Measurements from ENCODE around the gene SP8.

The SP8 gene

GRCh38 chr7:20749906-20750305, 36.8 kb downstream of the SP8 start:
- no peak overlapping the region for H3K4me3 Mint-ChIP-seq
- H3K27me3 Mint-ChIP-seq, result peaks cover 8% of the 10 kb centered on the region
- no peaks in the 10 kb centered on the region for H3K9me3 Mint-ChIP-seq
- DNase-seq, result no peak
- no peak overlapping the region for H3K27ac Mint-ChIP-seq
- no peaks in the 10 kb centered on the region for H3K36me3 Mint-ChIP-seq (ENCODE audit: low read depth)
- no peaks in the 10 kb centered on the region for H3K4me1 Mint-ChIP-seq (ENCODE audit: low read depth)

DNA sequence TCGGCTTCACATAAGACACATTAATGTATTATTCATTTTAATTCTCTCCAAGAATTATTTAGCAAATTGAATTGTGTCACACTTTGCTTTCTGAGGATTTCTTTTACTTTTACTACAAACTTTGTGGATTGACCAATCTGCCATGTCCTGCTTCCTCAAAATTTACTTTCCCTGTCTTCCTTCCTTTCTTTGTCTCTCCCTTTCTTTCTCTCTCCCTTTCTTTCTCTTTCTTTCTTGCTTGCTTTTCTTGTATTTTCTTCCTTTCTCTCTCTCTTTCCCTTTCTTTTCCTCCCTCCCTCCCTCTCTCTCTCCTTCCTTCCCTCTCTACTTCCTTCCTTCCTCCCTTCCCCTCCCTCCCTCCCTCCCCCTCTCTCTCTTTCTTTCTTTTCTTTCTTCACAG, 37.8 kb downstream of the SP8 start:
- no peak for DNase-seq
- no peaks in the 10 kb centered on the region for H3K9me3 Mint-ChIP-seq
- H3K4me1 Mint-ChIP-seq (ENCODE audit: low read depth), result no peaks in the 10 kb centered on the region
- no peak overlapping the region for H3K4me3 Mint-ChIP-seq
- H3K36me3 Mint-ChIP-seq (ENCODE audit: low read depth), result no peaks in the 10 kb centered on the region
- H3K27ac Mint-ChIP-seq, result no peak overlapping the region
- peaks cover 8% of the 10 kb centered on the region for H3K27me3 Mint-ChIP-seq

DNA sequence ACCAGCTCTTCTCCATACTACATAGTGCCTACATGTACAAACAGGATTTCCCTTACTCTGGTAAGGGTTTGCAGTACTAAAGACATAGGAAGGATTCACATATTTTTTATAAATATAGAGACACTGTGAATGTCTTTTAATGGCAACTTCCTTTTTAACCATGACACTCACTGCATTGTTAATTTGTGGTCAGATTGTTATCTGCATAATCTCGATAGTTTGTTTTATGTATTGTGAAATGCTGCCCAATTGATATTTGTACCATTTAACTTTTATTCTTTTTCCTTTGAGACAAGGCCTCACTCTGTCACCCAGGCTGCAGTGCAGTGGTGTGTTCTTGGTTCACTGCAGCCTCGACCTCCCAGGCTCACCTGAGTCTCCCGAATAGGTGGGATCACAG, 39.7 kb downstream of the SP8 start:
- no peaks in the 10 kb centered on the region for H3K9me3 Mint-ChIP-seq
- H3K27ac Mint-ChIP-seq, result no peak overlapping the region

GRCh38 chr7:20745702-20746101, 41.0 kb downstream of the SP8 start:
- Mint-ChIP-seq H3K27ac (no peak overlapping the region), H3K4me1 (ENCODE audit: low read depth) (no peaks in the 10 kb centered on the region), H3K4me3 (no peak overlapping the region), H3K9me3 (no peaks in the 10 kb centered on the region), H3K27me3 (peaks cover 3% of the 10 kb centered on the region), H3K36me3 (ENCODE audit: low read depth) (no peaks in the 10 kb centered on the region)
- no peak for DNase-seq

More for the DNA sequence above, 39.7 kb downstream of the SP8 start:
- H3K4me1 Mint-ChIP-seq (ENCODE audit: low read depth), result no peaks in the 10 kb centered on the region
- H3K36me3 Mint-ChIP-seq (ENCODE audit: low read depth), result no peaks in the 10 kb centered on the region
- peaks cover 8% of the 10 kb centered on the region for H3K27me3 Mint-ChIP-seq
- no peak overlapping the region for H3K4me3 Mint-ChIP-seq
- DNase-seq, result no peak

- peaks cover 3% of the 10 kb centered on the region for H3K27me3 Mint-ChIP-seq
- no peaks in the 10 kb centered on the region for H3K4me1 Mint-ChIP-seq (ENCODE audit: low read depth)
- H3K4me3 Mint-ChIP-seq, result no peak overlapping the region
- H3K36me3 Mint-ChIP-seq (ENCODE audit: low read depth), result no peaks in the 10 kb centered on the region
- H3K27ac Mint-ChIP-seq, result no peak overlapping the region
- H3K9me3 Mint-ChIP-seq, result no peaks in the 10 kb centered on the region
- DNase-seq, result no peak
These were observed 41.7 kb downstream of the SP8 start for GRCh38 chr7:20744954-20745446.

GRCh38 chr7:20742913-20743312, 43.8 kb downstream of the SP8 start:
- Mint-ChIP-seq H3K27ac (no peak overlapping the region), H3K4me1 (ENCODE audit: low read depth) (no peaks in the 10 kb centered on the region), H3K4me3 (no peak overlapping the region), H3K27me3 (peaks cover 9% of the 10 kb centered on the region), H3K9me3 (no peaks in the 10 kb centered on the region), H3K36me3 (ENCODE audit: low read depth) (no peaks in the 10 kb centered on the region)
- no peak for DNase-seq

GRCh38 chr7:20741801-20742200, 44.9 kb downstream of the SP8 start:
- Mint-ChIP-seq H3K36me3 (ENCODE audit: low read depth) (no peaks in the 10 kb centered on the region), H3K27me3 (peaks cover 14% of the 10 kb centered on the region), H3K4me3 (no peak overlapping the region), H3K27ac (no peak overlapping the region), H3K4me1 (ENCODE audit: low read depth) (no peaks in the 10 kb centered on the region), H3K9me3 (no peaks in the 10 kb centered on the region)
- no peak for DNase-seq

- DNase-seq, result no peak
- Mint-ChIP-seq H3K4me3 (no peak overlapping the region), H3K27ac (no peak overlapping the region), H3K27me3 (peaks cover 11% of the 10 kb centered on the region), H3K4me1 (ENCODE audit: low read depth) (no peaks in the 10 kb centered on the region), H3K9me3 (no peaks in the 10 kb centered on the region), H3K36me3 (ENCODE audit: low read depth) (no peaks in the 10 kb centered on the region)
These were observed 47.9 kb downstream of the SP8 start for GRCh38 chr7:20738518-20739481.

GRCh38 chr7:20737840-20738448, 48.7 kb downstream of the SP8 start:
- Mint-ChIP-seq H3K9me3 (no peaks in the 10 kb centered on the region), H3K4me1 (ENCODE audit: low read depth) (no peaks in the 10 kb centered on the region), H3K27ac (no peak overlapping the region), H3K36me3 (ENCODE audit: low read depth) (no peaks in the 10 kb centered on the region), H3K4me3 (no peak overlapping the region), H3K27me3 (peaks cover 11% of the 10 kb centered on the region)
- no peak for DNase-seq

GRCh38 chr7:20735346-20736065, 51.2 kb downstream of the SP8 start:
- Mint-ChIP-seq H3K27me3 (peaks cover 13% of the 10 kb centered on the region), H3K4me1 (ENCODE audit: low read depth) (no peaks in the 10 kb centered on the region), H3K9me3 (no peaks in the 10 kb centered on the region), H3K4me3 (no peak overlapping the region), H3K27ac (no peak overlapping the region), H3K36me3 (ENCODE audit: low read depth) (no peaks in the 10 kb centered on the region)
- no peak for DNase-seq

All from activated T-cell treated with anti-CD3 and anti-CD28 coated beads, Interleukin-2, amount 50 U/mL, for 24 hours (primary cell).